HepG2 (cell line): ENCODE measurements around the gene FKBP8. TPM values are rescaled to one million over a fixed set of nuclear protein-coding genes. Genes with fewer than 3 reads are reported as not detected.

ENCODE experiments used
- ELK4 ChIP-seq: sonication (generic); formaldehyde crosslinking; IDR thresholded peaks from 2 replicates; pipeline ENCODE4 v1.9.0; 2021; ENCODE audit warnings: missing genetic modification reagents, borderline replicate concordance
- KLF13 ChIP-seq: sonication (generic); formaldehyde crosslinking; IDR thresholded peaks from 2 replicates; pipeline ENCODE4 v1.4.0; 2020; ENCODE audit warnings: mild to moderate bottlenecking, missing genetic modification reagents
- NCOA1 ChIP-seq: sonication (generic); formaldehyde crosslinking; IDR thresholded peaks from 2 replicates; pipeline ENCODE4 v1.9.0; 2021; ENCODE audit warnings: missing genetic modification reagents
- SALL1 ChIP-seq: sonication (generic); formaldehyde crosslinking; IDR thresholded peaks from 2 replicates; pipeline ENCODE4 v1.8.0; 2022; ENCODE audit warnings: mild to moderate bottlenecking, missing genetic modification reagents
- STAG1 ChIP-seq: sonication (generic); formaldehyde crosslinking; IDR thresholded peaks from 2 replicates; pipeline ENCODE4 v1.4.0; 2020; ENCODE audit warnings: missing genetic modification reagents
- TCF7 ChIP-seq: sonication (generic); IDR thresholded peaks from 2 replicates; pipeline ENCODE4 v1.6.1; 2016; ENCODE audit warnings: antibody characterized with exemption, low read depth
- ZBTB21 ChIP-seq: sonication (generic); formaldehyde crosslinking; IDR thresholded peaks from 2 replicates; pipeline ENCODE4 v1.4.0; 2020; ENCODE audit warnings: missing genetic modification reagents
- ZNF224 ChIP-seq: sonication (generic); formaldehyde crosslinking; IDR thresholded peaks from 2 replicates; pipeline ENCODE4 v1.5.0; 2020; ENCODE audit warnings: mild to moderate bottlenecking, missing genetic modification reagents
- ZNF367 ChIP-seq: sonication (generic); formaldehyde crosslinking; IDR thresholded peaks from 2 replicates; pipeline ENCODE4 v1.4.0; 2020; ENCODE audit warnings: missing genetic modification reagents, borderline replicate concordance
- ZNF407 ChIP-seq: sonication (generic); formaldehyde crosslinking; IDR thresholded peaks from one replicate; pipeline ENCODE4 v1.5.1; 2020; ENCODE audit warnings: mild to moderate bottlenecking, missing genetic modification reagents; ENCODE audit errors: not compliant biosample characterization
- ZNF615 ChIP-seq: sonication (generic); formaldehyde crosslinking; IDR thresholded peaks from 2 replicates; pipeline ENCODE4 v1.5.0; 2020; ENCODE audit warnings: mild to moderate bottlenecking, missing genetic modification reagents, borderline replicate concordance
- ZNF790 ChIP-seq: sonication (generic); formaldehyde crosslinking; IDR thresholded peaks from 2 replicates; pipeline ENCODE4 v1.8.0; 2022; ENCODE audit warnings: missing genetic modification reagents, mild to moderate bottlenecking, borderline replicate concordance
- polyA plus RNA-seq, 8 experiments: library from polyadenylated mRNA; depleted of rRNA in 3 of 8; stranded (reverse) in 7 of 8; unstranded in 1 of 8; fragments of >200 nt; fragmentation: Illumina TruSeq in 4 of 8; extraction: Trizol in 4 of 8; gene quantifications; 2 replicates each; pipeline versions ENCODE4 v1.2.1 to v1.2.3, GENCODE V29; 2011 to 2016; ENCODE audit warnings: low read depth in 4 of 8, missing spikeins in 1 of 8, mixed read lengths in 1 of 8; ENCODE audit not compliant: insufficient read depth in 1 of 8
- total RNA-seq, 5 experiments: library from RNA; depleted of rRNA; stranded (reverse); fragments of >200 nt; fragmentation: Illumina TruSeq; extraction: Trizol; gene quantifications; 2 replicates each; pipeline ENCODE4 v1.2.3, GENCODE V29; 2016; ENCODE audit warnings: low read depth in 1 of 5
- TF ChIP-seq, protein P1 (sequence below): sonication (generic); formaldehyde crosslinking; IDR thresholded peaks from 2 replicates; pipeline ENCODE4 v1.4.0; 2020; ENCODE audit warnings: missing genetic modification reagents, borderline replicate concordance

FKBP8 gene
- total and polyA plus RNA-seq, 2 of the 13 experiments (the other 11 are each of a cell fraction or from before 2014, with no cell fraction given), result 81.7 to 93.9 TPM

GRCh38 chr19:18589380-18590272, 46.3 kb upstream of the FKBP8 start (continued):
- TF ChIP-seq ZNF615 (CRISPR knock-in tag), result no peak
- peak; percentile 94 for TF ChIP-seq SALL1
- no peak; the same call in 1 of the 2 replicates for TF ChIP-seq STAG1 (CRISPR knock-in tag)
- TF ChIP-seq ELK4 (CRISPR knock-in tag), result 0 out of 2 replicates have a peak, but pooled peaks have one; percentile 48
- peak; percentile 65 for TF ChIP-seq ZNF407
- TF ChIP-seq, protein P1, sequence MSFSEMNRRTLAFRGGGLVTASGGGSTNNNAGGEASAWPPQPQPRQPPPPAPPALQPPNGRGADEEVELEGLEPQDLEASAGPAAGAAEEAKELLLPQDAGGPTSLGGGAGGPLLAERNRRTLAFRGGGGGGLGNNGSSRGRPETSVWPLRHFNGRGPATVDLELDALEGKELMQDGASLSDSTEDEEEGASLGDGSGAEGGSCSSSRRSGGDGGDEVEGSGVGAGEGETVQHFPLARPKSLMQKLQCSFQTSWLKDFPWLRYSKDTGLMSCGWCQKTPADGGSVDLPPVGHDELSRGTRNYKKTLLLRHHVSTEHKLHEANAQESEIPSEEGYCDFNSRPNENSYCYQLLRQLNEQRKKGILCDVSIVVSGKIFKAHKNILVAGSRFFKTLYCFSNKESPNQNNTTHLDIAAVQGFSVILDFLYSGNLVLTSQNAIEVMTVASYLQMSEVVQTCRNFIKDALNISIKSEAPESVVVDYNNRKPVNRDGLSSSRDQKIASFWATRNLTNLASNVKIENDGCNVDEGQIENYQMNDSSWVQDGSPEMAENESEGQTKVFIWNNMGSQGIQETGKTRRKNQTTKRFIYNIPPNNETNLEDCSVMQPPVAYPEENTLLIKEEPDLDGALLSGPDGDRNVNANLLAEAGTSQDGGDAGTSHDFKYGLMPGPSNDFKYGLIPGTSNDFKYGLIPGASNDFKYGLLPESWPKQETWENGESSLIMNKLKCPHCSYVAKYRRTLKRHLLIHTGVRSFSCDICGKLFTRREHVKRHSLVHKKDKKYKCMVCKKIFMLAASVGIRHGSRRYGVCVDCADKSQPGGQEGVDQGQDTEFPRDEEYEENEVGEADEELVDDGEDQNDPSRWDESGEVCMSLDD (CRISPR knock-in tag), result peak; percentile 78; the same call in 1 of the 2 replicates
- TF ChIP-seq KLF13 (CRISPR knock-in tag), result peak; percentile 75; the same call in 1 of the 2 replicates
- no peak for TF ChIP-seq ZBTB21 (CRISPR knock-in tag)
- TF ChIP-seq ZNF224 (CRISPR knock-in tag), result peak; percentile 98
- no peak for TF ChIP-seq TCF7
- TF ChIP-seq ZNF790 (CRISPR knock-in tag), result peak; percentile 94; the same call in 1 of the 2 replicates
- TF ChIP-seq NCOA1 (CRISPR knock-in tag), result no peak
- TF ChIP-seq ZNF367 (CRISPR knock-in tag), result 0 out of 2 replicates have a peak, but pooled peaks have one; percentile 87
